WI38 (cell line): ENCODE results near the gene C1R.

ENCODE experiments used
- H3K4me3 ChIP-seq: 2 replicates; pipeline ENCODE4 v1.5.1; 2011; ENCODE audit warnings: low read depth, mild to moderate bottlenecking, control low read depth, low read length
- TF ChIP-seq, protein P1 (sequence below): IDR thresholded peaks from 2 replicates; pipeline ENCODE4 v1.5.1; 2012; ENCODE audit warnings: low read depth, mild to moderate bottlenecking, control low read depth, low read length

C1R gene

DNA sequence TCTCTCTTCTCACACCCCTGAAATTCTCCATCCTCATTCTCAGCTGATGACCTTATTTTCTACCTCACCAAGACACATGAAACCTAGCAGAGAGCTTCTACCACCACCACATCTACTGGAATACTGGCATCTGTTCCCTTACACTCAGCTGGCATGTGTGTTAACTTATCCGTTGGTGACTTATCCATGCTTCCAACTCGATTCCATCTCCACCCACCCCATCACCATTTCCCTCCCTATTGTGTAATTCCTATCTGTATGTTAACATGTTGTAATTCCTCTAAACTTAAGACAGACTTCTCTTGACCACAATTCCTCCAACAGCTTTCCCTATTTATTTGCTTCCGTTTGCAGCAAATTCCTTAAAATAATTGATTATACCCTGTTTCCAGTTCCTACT lies 16.3 kb downstream of the C1R start:
- no peak overlapping the region for H3K4me3 ChIP-seq
- TF ChIP-seq, protein P1, sequence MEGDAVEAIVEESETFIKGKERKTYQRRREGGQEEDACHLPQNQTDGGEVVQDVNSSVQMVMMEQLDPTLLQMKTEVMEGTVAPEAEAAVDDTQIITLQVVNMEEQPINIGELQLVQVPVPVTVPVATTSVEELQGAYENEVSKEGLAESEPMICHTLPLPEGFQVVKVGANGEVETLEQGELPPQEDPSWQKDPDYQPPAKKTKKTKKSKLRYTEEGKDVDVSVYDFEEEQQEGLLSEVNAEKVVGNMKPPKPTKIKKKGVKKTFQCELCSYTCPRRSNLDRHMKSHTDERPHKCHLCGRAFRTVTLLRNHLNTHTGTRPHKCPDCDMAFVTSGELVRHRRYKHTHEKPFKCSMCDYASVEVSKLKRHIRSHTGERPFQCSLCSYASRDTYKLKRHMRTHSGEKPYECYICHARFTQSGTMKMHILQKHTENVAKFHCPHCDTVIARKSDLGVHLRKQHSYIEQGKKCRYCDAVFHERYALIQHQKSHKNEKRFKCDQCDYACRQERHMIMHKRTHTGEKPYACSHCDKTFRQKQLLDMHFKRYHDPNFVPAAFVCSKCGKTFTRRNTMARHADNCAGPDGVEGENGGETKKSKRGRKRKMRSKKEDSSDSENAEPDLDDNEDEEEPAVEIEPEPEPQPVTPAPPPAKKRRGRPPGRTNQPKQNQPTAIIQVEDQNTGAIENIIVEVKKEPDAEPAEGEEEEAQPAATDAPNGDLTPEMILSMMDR = no peak

DNA sequence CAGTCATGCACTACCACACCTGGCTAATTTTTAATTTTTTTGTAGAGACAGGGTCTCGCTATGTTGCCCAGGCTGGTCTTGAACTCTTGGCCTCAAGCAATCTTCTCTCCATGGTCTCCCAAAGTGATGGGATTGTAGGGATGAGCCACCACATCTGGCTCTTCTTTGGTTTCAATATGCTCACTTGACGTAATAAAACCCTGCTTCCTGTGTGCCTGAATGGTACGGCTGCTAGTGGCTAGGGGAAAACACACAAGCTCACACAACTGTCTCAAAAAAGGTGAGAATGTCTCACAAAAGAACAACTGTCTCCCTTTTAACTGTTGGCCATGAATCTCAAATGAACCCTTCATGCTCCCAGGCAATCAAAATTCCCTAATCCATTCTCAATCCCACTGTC lies 16.7 kb downstream of the C1R start:
- TF ChIP-seq, protein P1 = no peak
- no peak overlapping the region for H3K4me3 ChIP-seq

DNA sequence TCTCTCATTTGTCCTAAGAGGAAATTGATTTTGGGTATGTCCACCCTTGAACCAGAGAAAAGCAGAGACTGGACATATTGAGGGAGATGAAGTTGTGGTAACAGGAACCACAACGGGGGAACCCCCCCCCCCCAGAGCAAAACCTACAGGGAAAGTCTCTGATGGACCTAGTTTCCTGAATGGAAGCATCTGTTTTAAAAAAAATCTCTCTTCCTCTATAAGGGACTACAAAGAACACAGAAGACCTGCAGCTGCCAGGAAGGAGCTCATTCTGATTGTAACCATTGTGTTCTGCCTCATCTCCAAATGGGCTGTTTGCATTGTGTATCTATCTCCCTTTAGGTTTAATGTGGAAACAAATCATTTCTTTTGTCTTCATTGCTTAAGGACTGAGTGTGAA lies 18.3 kb downstream of the C1R start:
- no peak overlapping the region for H3K4me3 ChIP-seq
- TF ChIP-seq, protein P1 = no peak

DNA sequence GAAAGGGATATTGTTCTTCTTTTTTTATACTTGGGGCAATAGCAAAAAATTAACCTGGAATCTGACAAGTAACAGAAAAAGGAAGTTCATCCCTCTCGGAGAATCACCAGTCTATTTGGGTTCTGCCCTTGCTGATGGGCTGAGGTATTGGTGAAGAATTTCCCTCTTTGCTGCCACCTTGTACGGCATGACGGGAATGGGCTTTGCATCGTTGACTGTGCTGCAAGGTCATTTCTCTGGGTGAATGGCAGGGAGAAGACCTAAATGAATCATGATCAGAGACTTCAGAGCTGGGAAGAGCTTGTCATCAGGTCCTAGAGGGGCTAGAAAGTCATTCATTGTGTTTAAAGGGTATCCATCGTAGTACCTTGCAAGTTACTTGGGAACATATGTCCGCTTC lies 19.7 kb downstream of the C1R start:
- TF ChIP-seq, protein P1 = no peak

DNA sequence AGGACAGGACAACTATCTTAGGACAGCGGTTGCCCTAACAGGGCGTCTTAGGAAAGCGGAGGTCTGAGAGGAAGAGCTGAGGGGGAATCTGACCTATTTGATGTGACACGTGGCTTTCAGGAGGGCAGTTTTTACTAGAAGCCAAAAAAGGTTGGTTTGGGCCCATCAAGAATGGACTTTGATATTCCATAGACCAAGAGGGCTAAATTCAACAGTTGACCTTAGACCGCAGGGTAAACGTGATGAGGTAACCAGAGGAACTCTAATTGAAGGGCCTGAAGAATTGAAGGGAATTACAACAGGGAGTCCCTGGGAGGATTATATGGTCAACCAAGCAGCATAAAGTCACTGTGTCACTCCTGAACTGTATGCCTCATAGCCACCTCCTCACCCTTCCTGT lies 20.2 kb downstream of the C1R start:
- no peak overlapping the region for H3K4me3 ChIP-seq
- TF ChIP-seq, protein P1 = no peak

More for the DNA sequence above, 19.7 kb downstream of the C1R start:
- H3K4me3 ChIP-seq = no peak overlapping the region

DNA sequence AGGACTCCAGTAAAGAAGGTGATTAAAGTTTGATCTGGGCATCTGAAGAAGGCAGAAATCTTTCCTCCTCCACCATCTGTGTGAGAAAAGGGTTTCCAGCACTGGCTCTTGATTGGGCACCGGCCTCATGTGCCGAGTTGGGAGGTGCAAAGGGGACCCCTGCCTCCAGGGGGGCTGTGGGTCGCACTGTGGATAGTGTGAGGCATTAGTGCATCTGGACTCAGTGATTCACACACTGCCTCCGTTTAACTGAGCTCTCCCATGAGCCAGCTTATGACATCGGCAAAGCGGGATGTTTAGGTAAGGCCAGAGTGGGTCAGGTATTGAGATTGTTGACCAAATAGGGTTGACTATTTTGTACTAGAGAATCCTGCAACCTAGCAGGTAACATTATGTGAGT lies 22.9 kb downstream of the C1R start:
- H3K4me3 ChIP-seq = no peak overlapping the region
- TF ChIP-seq, protein P1 = no peak

DNA sequence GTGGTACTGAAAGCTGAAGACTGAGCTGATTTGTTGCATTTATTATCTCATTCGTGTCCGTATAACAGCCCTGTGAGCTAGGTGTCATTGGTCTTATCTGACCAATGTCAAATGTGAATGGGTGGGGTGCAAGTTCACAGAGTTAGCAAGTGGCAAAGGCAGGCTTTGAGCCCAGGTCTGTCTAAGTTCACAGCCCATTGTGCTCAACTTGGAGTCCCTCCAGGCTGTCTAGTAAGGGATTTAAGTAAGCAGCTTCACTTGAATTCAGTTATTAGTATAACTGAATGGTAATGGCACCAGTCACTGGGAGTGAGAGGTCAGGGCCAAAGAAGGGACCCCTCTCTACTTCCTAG lies 23.3 kb downstream of the C1R start:
- no peak overlapping the region for H3K4me3 ChIP-seq
- TF ChIP-seq, protein P1 = no peak
